GM23338 (cell line): ENCODE results near the gene BFSP2. TPM values are rescaled to one million over a fixed set of nuclear protein-coding genes. Genes with fewer than 3 reads are reported as not detected.

Experiments used
- ATAC-seq: fragments of 200-7000 bp; cut with Tn5 transposase; 3 replicates; pipeline ENCODE4 v1.9.1; 2020
- DNase-seq: peaks from one replicate; pipeline ENCODE4 v3.0.0-alpha.2; 2015; ENCODE audit warnings: low spot score
- H2AFZ ChIP-seq: fragments of 200-600 bp; sonication (generic); 2 replicates; pipeline ENCODE4 v1.8.0; 2016; ENCODE audit warnings: antibody characterized with exemption, mild to moderate bottlenecking, moderate library complexity
- H3F3A ChIP-seq: fragments of 200-600 bp; sonication (generic); replicated peaks from 2 replicates; pipeline ENCODE4 v1.8.0; 2017; ENCODE audit warnings: antibody characterized with exemption, mixed run types, low read depth
- H3K27ac ChIP-seq: fragments of 200-600 bp; sonication (generic); 2 replicates; pipeline ENCODE4 v1.6.1; 2016; ENCODE audit warnings: low read depth
- H3K27me3 ChIP-seq: fragments of 200-600 bp; sonication (generic); 2 replicates; pipeline ENCODE4 v1.8.0; 2016; ENCODE audit warnings: mild to moderate bottlenecking, mixed run types, moderate library complexity; ENCODE audit not compliant: insufficient read depth
- H3K36me3 ChIP-seq: fragments of 200-600 bp; sonication (generic); 2 replicates; pipeline ENCODE4 v1.8.0; 2016; ENCODE audit warnings: mild to moderate bottlenecking; ENCODE audit not compliant: insufficient read depth
- H3K4me1 ChIP-seq: fragments of 200-600 bp; sonication (generic); 2 replicates; pipeline ENCODE4 v1.8.0; 2016; ENCODE audit warnings: mild to moderate bottlenecking, moderate library complexity; ENCODE audit not compliant: insufficient read depth
- H3K4me2 ChIP-seq: fragments of 200-600 bp; sonication (generic); 2 replicates; pipeline ENCODE4 v1.7.1; 2017; ENCODE audit warnings: mixed run types
- H3K4me3 ChIP-seq: fragments of 200-600 bp; sonication (generic); 2 replicates; pipeline ENCODE4 v1.6.1; 2016; ENCODE audit warnings: mixed run types
- H3K79me2 ChIP-seq: fragments of 200-600 bp; sonication (generic); replicated peaks from 2 replicates; pipeline ENCODE4 v1.8.0; 2017; ENCODE audit warnings: mild to moderate bottlenecking; ENCODE audit not compliant: insufficient read depth
- H3K9me2 ChIP-seq: fragments of 200-600 bp; sonication (generic); 2 replicates; pipeline ENCODE4 v1.8.0; 2017; ENCODE audit not compliant: insufficient read depth
- H4K20me1 ChIP-seq: fragments of 200-600 bp; sonication (generic); replicated peaks from 2 replicates; pipeline ENCODE4 v1.8.0; 2017; ENCODE audit warnings: mild to moderate bottlenecking; ENCODE audit not compliant: insufficient read depth
- H3K27ac Mint-ChIP-seq: 2 replicates; pipeline ENCODE4 v1.8.0; 2020; ENCODE audit warnings: inconsistent platforms, mild to moderate bottlenecking, moderate library complexity, mixed read lengths
- H3K27me3 Mint-ChIP-seq: 3 replicates; pipeline ENCODE4 v1.8.0; 2022; ENCODE audit warnings: low read depth, mild to moderate bottlenecking, moderate library complexity, mixed read lengths, inconsistent platforms; ENCODE audit not compliant: insufficient read depth, poor library complexity
- H3K36me3 Mint-ChIP-seq: 3 replicates; pipeline ENCODE4 v1.8.0; 2021; ENCODE audit warnings: low read depth, mild to moderate bottlenecking, inconsistent platforms, moderate library complexity, mixed read lengths
- H3K4me1 Mint-ChIP-seq: 3 replicates; pipeline ENCODE4 v1.8.0; 2020; ENCODE audit warnings: mild to moderate bottlenecking, inconsistent platforms, mixed read lengths
- H3K4me3 Mint-ChIP-seq: 3 replicates; pipeline ENCODE4 v1.8.0; 2021; ENCODE audit warnings: moderate library complexity, mild to moderate bottlenecking, inconsistent platforms, mixed read lengths
- H3K9me3 Mint-ChIP-seq: 3 replicates; pipeline ENCODE4 v1.8.0; 2020; ENCODE audit warnings: moderate library complexity, mild to moderate bottlenecking, inconsistent platforms, mixed read lengths
- CTCF ChIP-seq, 2 experiments: fragments of 200-600 bp in 1 of 2; sonication (generic) in 1 of 2; conservative IDR thresholded peaks; 2 replicates each; pipeline versions ENCODE4 v1.5.1 to v1.6.1; 2016 to 2017; ENCODE audit warnings: antibody characterized with exemption in 2 of 2, low read depth in 2 of 2, mild to moderate bottlenecking in 2 of 2, moderate library complexity in 1 of 2
- ETS1 ChIP-seq: IDR thresholded peaks from 2 replicates; pipeline ENCODE4 v1.6.1; 2016; ENCODE audit warnings: antibody characterized with exemption
- EZH2phosphoT487 ChIP-seq: fragments of 200-600 bp; sonication (generic); IDR thresholded peaks from one replicate; pipeline ENCODE4 v1.8.1; 2018; ENCODE audit warnings: antibody characterized with exemption; ENCODE audit not compliant: unreplicated experiment
- JUNB ChIP-seq: IDR thresholded peaks from one replicate; pipeline ENCODE4 v1.6.1; 2016; ENCODE audit warnings: antibody characterized with exemption; ENCODE audit not compliant: unreplicated experiment
- POLR2AphosphoS5 ChIP-seq: IDR thresholded peaks from 2 replicates; pipeline ENCODE4 v1.6.1; 2016; ENCODE audit warnings: antibody characterized with exemption, low read depth
- STAT1 ChIP-seq: IDR thresholded peaks from one replicate; pipeline ENCODE4 v1.6.1; 2016; ENCODE audit warnings: antibody characterized with exemption; ENCODE audit not compliant: unreplicated experiment
- ZNF114 ChIP-seq: fragments of 250-450 bp; sonication (Bioruptor Pico); IDR thresholded peaks from 2 replicates; pipeline ENCODE4 v1.5.0; 2020; ENCODE audit warnings: mild to moderate bottlenecking, moderate library complexity
- ZNF331 ChIP-seq: fragments of 250-450 bp; sonication (Bioruptor Pico); IDR thresholded peaks from 2 replicates; pipeline ENCODE4 v1.5.0; 2020; ENCODE audit warnings: low read depth, mild to moderate bottlenecking, moderate library complexity
- ZNF462 ChIP-seq: fragments of 250-450 bp; sonication (Bioruptor Pico); IDR thresholded peaks from 2 replicates; pipeline ENCODE4 v1.5.0; 2020; ENCODE audit warnings: mild to moderate bottlenecking, moderate library complexity
- polyA plus RNA-seq: library from polyadenylated mRNA; unstranded; fragments of >200 nt; fragmentation: Nextera tagmentation; extraction: Ambion mirVana; gene quantifications from 2 replicates; pipeline ENCODE4 v1.2.1, GENCODE V29; 2016
- total RNA-seq: library from RNA; depleted of rRNA; stranded (reverse); fragments of >200 nt; shearing (Covaris generic); gene quantifications from 2 replicates; pipeline ENCODE4 v1.2.3, GENCODE V29; 2014

BFSP2 gene
- total and polyA plus RNA-seq, 2 experiments from 2014 or later, result not detected

- no peaks in the 10 kb centered on the region for H3K27me3 Mint-ChIP-seq
- TF ChIP-seq POLR2AphosphoS5 (no peak), CTCF (conservative IDR thresholded peaks at IDR 0.05; ENCODE audit: low read depth in 2 of 2) (peak in 1 of 2 experiments; percentile 20; a peak in 1 of 4 replicates)
- Histone ChIP-seq H3K36me3 (no peaks in the 10 kb centered on the region), H3K27me3 (no peaks in the 10 kb centered on the region), H2AFZ (no peak overlapping the region), H3K79me2 (no peaks in the 10 kb centered on the region), H3K9me2 (no peaks in the 10 kb centered on the region), H4K20me1 (no peaks in the 10 kb centered on the region), H3K4me3 (no peak overlapping the region), H3K27ac (no peak overlapping the region), H3K4me2 (no peak overlapping the region), H3F3A (no peaks in the 10 kb centered on the region), H3K4me1 (no peaks in the 10 kb centered on the region; the same call in 1 of the 2 replicates)
- H3K9me3 Mint-ChIP-seq, result no peaks in the 10 kb centered on the region
- H3K4me1 Mint-ChIP-seq, result peaks cover 16% of the 10 kb centered on the region; the same call in 2 of the 3 replicates
- H3K4me3 Mint-ChIP-seq, result no peak overlapping the region
- H3K27ac Mint-ChIP-seq, result no peak overlapping the region
- peaks cover 3% of the 10 kb centered on the region; the same call in 1 of the 3 replicates for H3K36me3 Mint-ChIP-seq
- ATAC-seq (no peak), DNase-seq (no peak)
Measured at GRCh38 chr3:133386876-133387275, 13.0 kb upstream of the BFSP2 start.

- no peak overlapping the region for H3K27ac ChIP-seq
- no peaks in the 10 kb centered on the region for H4K20me1 ChIP-seq
- no peaks in the 10 kb centered on the region for H3F3A ChIP-seq
- Mint-ChIP-seq H3K4me1 (peaks cover 16% of the 10 kb centered on the region; the same call in 2 of the 3 replicates), H3K27me3 (peaks cover under 1% of the 10 kb centered on the region), H3K9me3 (no peaks in the 10 kb centered on the region), H3K27ac (no peak overlapping the region), H3K4me3 (no peak overlapping the region), H3K36me3 (0 out of 3 replicates have a peak, but pooled peaks cover 3% of the 10 kb centered on the region)
- no peak overlapping the region for H2AFZ ChIP-seq
- H3K4me1 ChIP-seq, result no peaks in the 10 kb centered on the region; the same call in 1 of the 2 replicates
- no peaks in the 10 kb centered on the region for H3K36me3 ChIP-seq
- no peak overlapping the region for H3K4me2 ChIP-seq
- no peak for ATAC-seq
- no peaks in the 10 kb centered on the region for H3K79me2 ChIP-seq
- H3K9me2 ChIP-seq, result no peaks in the 10 kb centered on the region
- DNase-seq, result no peak
- no peaks in the 10 kb centered on the region for H3K27me3 ChIP-seq
- no peak overlapping the region for H3K4me3 ChIP-seq
- TF ChIP-seq ZNF331 (CRISPR knock-in tag) (no peak), EZH2phosphoT487 (no peak), JUNB (no peak), POLR2AphosphoS5 (no peak), ZNF462 (CRISPR knock-in tag) (no peak), ETS1 (no peak), ZNF114 (CRISPR knock-in tag) (no peak), STAT1 (no peak)
Measured at GRCh38 chr3:133387341-133387740, 12.5 kb upstream of the BFSP2 start.
